HG02840 (cell line): ENCODE data around the gene KCNN3.

Experiments
- ATAC-seq: cut with Tn5 transposase; IDR thresholded peaks from one replicate; pipeline ENCODE4 v1.9.1; 2021; ENCODE audit warnings: mild to moderate bottlenecking, moderate library complexity, moderate number of reproducible peaks; ENCODE audit not compliant: unreplicated experiment, low FRiP score

KCNN3 gene

DNA sequence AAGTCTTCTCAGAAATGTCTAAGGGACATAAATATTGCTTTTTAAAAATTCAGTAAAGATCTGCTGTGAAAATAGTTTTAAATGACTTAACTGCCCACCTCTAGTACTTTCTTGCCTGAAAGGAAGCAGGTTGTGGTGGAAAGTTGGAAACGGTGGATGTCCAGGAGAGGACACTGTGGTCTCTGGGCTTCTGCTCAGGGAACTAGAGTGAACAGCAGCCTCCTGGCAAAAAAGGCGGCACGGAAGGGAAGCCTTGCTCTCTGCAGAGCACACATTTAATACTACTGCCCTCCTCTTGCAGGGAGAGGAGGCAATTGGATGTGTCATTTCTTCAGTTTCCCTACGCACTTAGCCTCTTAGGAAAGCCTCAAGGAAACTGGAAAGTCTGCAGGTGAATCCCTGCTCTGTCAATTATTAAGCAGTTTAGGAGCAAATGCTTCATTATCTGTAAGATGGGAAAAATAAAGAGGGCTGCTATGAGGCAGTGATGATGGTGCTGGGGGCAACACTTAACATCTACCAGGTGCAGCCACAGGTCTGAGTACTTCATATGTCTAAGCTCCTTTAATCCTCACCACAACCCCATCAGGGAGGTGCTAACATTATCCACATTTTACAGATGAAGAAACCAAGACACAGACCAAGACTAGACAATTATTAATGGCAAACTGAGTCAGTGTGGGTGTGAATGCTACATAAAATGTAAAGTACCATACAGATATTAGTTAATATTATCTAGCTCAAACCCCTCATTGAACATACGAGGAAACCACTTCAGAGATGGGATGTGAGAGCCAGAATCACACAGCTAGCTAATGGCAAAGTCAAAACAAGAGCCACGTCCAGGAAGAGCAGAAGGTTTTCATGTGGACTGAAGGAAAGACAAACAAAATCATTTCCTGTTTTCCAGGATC, 153.2 kb downstream of the KCNN3 start:
- no peak for ATAC-seq

DNA sequence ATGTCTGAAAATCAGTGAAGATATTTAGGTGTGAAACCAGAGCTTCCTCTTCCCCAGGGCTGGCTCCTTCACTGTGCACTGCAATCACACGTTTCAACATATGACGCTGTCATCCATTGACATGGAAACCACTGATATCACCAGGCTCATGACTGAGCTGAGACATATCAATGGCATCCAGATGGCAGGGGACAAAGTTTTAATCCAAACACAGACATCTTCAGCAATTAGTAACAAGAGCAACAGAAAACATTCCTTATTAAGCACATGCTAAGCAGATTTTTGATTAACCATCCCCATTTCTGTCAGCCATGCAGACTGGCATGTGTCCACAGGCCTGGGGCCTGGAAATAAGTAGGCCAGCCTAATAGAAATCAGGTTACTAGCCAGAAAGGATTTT, 154.1 kb downstream of the KCNN3 start:
- ATAC-seq, result no peak

GRCh38 chr1:154715385-154715784, 154.7 kb downstream of the KCNN3 start:
- ATAC-seq, result no peak

DNA sequence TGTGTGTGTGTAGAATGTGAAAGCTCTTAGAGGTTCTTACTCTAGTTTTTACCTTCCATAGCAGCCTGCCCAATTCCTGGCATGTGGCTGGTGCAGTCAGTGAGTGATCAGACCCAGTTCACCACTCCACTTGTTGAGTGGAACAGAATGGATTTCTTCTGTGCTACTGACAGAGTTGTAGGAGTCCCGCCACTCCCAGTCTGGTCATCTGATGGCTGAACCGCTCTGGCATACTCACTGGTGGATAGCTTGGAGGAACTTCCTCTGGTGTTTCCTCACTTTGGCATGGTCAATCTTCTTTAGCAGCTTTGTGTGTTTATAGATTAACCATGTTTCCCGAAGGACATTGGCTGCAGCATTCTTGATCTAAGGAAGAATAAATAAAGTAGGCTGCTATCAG, 155.4 kb downstream of the KCNN3 start:
- ATAC-seq, result no peak

DNA sequence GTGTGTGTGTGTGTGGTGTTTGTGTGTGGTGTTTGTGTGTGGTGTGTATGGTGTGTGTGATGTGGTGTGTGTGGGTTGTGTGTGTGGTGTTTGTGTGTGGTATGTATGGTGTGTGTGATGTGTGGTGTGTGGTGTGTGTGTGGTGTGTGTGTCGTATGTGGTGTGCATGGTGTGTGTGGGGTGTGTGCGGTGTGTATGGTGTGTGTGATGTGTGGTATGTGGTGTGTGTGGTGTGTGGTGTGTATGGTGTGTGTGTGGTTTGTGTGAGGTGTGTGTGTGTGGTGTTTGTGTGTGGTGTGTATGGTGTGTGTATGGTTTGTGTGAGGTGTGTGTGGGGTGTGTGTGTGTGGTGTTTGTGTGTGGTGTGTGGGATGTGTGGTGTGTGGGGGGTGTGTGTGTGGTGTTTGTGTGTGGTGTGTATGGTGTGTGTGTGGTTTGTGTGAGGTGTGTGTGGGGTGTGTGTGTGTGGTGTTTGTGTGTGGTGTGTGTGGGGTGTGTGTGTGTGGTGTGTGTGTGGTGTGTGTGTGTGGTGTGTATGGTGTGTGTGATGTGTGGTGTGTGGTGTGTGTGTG, 155.9 kb downstream of the KCNN3 start:
- no peak for ATAC-seq

GRCh38 chr1:154713005-154713404, 157.1 kb downstream of the KCNN3 start:
- no peak for ATAC-seq

DNA sequence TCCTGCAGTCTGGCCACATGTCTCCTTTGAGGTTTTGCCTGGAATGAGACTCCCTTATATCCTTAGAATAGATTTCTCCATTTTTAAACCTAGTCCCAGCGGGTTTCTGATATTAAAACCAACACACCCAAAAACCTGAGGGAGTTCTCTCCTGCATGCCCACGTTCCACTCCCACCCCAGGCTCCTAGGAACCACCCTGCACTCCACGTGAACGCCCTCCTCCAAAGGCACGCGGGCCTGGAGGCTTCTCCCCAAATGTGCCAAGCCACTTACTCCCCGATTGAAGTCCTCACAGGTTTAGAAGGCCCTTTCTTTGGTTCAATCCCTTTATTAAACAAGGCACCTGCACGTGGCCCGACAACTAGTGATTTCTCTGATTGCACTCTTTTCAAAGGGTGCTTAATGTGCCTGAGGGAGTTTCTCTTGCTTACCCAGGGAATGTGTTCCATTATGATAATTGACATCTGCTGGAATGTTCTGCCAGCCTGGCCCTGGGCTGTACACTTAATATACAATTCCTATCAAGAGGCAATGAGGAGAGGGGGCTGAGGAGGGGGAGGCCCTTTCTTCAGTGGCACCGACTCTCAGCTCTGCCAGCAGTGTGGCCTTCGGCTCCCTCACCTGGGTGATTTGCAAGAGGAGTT, 157.8 kb downstream of the KCNN3 start:
- ATAC-seq, result no peak

DNA sequence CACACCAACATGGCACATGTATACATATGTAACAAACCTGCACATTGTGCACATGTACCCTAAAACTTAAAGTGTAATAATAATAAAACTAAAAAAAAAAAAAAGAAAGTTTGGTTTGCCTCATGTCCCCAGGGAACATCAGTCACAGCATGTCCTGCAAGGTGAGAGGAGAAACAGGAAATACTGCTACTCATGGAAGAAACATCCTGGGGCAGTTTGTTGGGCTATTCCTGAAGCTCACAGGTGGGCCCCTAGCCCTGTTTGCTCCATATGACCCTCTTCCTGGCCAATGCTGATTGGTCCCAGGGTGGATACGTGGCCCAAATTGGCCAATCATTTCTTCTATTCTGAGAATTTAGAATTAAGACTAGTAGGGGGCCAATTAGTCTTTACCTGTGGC, 158.7 kb downstream of the KCNN3 start:
- no peak for ATAC-seq

GRCh38 chr1:154710106-154710505, 160.0 kb downstream of the KCNN3 start:
- ATAC-seq, result no peak

GRCh38 chr1:154707901-154708463, 162.1 kb downstream of the KCNN3 start:
- no peak for ATAC-seq

GRCh38 chr1:154706851-154707250, 163.2 kb downstream of the KCNN3 start:
- no peak for ATAC-seq

GRCh38 chr1:154705544-154705943, 164.5 kb downstream of the KCNN3 start:
- ATAC-seq, result no peak

- ATAC-seq, result no peak
Observed at GRCh38 chr1:154703170-154703569, 166.9 kb downstream of the KCNN3 start.

GRCh38 chr1:154698320-154699096, 171.6 kb downstream of the KCNN3 start:
- no peak for ATAC-seq

DNA sequence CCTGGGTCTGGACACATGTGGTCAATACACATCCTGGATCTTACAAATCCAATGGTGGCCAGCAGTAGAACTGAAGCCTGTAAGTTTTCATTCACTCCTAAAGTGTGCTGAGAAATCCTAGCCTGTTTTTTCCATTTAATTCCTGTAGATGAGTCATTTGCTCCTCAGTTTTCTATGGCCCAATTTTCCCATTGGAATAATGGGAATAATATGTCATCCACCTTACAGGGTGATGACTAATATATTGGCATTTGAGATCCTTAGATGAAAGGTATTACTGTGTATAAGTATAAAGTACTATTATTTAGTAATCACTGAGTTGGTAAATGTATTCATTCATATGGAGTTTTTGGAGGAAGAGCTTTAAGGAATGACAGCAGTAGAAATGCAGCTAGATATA, 172.4 kb downstream of the KCNN3 start:
- ATAC-seq, result no peak

GRCh38 chr1:154696456-154696855, 173.6 kb downstream of the KCNN3 start:
- no peak for ATAC-seq

- no peak for ATAC-seq
Observed at GRCh38 chr1:154695985-154696384, 174.1 kb downstream of the KCNN3 start.

- ATAC-seq, result no peak
Observed at GRCh38 chr1:154694995-154695394, 175.1 kb downstream of the KCNN3 start.

DNA sequence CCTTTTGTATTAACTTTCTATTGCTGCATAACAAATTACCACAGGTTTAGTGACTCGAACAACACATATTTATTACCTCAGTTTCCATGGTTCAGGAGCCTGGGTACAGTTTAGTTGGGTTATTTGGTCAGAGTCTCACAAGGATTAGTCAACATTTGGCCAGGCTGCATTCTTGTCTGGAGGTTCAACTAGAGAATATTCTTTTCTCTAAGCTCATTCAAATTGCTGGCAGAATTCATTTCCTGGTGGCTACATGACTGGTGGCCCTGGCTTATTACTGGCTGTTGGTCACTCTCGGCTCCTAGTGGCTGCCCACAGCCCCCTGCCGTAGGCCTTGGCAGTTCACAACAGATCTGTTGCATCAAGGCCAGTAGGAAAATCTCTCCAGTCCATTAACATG, 181.0 kb downstream of the KCNN3 start:
- no peak for ATAC-seq

GRCh38 chr1:154686507-154686906, 183.6 kb downstream of the KCNN3 start:
- no peak for ATAC-seq
